KOPT-K1 (cell line): ENCODE data around the gene DNMT3A.
A peak's percentile ranks its signal among the peaks of the same experiment; 100 is the strongest.

ENCODE experiments used
- H3K27ac ChIP-seq: fragments of 200-600 bp; sonication (generic); 2 replicates; pipeline ENCODE4 v1.5.1; 2016; ENCODE audit warnings: antibody characterized with exemption, mild to moderate bottlenecking, low read depth, low read length; ENCODE audit not compliant: poor library complexity, severe bottlenecking
- H3K36me3 ChIP-seq: fragments of 200-600 bp; sonication (generic); 2 replicates; pipeline ENCODE4 v1.5.1; 2017; ENCODE audit warnings: antibody characterized with exemption, mild to moderate bottlenecking, low read length, moderate library complexity; ENCODE audit not compliant: insufficient read depth
- H3K9me3 ChIP-seq: fragments of 200-600 bp; sonication (generic); 2 replicates; pipeline ENCODE4 v1.5.1; 2017; ENCODE audit warnings: antibody characterized with exemption, low read length, mild to moderate bottlenecking; ENCODE audit not compliant: insufficient read depth, poor library complexity, severe bottlenecking

DNMT3A gene

DNA sequence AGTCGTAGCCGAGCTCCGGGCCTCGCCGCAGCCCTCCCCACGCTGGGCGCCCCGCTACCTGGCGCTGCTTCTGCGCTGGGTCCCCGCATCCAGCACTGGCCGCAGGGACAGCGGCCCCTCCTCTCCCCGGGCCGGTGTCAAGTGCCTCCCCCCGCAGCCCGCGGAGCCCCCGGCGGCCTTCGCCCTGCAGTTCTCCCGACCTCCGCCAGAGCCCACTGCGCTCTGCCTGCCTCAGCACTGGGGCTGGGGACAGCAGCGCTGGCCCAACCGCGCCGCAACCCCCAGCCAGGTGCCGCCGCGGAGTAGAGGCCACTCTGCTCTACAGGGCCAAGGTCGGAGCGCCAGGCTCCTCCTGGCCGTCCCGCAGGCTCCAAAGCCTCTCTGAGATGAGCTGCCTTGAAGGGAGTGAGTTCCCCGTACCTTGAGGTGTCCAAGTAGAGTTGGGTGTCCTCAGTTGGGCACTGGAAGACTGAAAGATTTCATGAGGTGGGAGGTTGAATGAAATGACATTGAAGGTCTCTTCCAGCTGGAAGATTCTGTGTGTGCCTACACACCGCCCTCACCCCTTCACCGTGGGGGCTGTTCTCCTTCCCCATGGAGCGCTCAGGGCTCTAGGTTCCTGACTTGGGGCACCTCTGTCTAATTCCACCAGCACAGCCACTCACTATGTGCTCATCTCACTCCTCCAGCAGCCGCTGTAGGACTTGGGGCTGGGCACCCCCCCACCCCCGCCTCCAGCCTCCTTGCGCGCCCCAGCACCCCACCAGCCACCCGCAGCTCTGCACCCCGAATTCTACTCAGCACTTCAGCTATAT lies 854 bp upstream of the DNMT3A start:
- peak overlapping the region; percentile 64 for H3K27ac ChIP-seq

DNA sequence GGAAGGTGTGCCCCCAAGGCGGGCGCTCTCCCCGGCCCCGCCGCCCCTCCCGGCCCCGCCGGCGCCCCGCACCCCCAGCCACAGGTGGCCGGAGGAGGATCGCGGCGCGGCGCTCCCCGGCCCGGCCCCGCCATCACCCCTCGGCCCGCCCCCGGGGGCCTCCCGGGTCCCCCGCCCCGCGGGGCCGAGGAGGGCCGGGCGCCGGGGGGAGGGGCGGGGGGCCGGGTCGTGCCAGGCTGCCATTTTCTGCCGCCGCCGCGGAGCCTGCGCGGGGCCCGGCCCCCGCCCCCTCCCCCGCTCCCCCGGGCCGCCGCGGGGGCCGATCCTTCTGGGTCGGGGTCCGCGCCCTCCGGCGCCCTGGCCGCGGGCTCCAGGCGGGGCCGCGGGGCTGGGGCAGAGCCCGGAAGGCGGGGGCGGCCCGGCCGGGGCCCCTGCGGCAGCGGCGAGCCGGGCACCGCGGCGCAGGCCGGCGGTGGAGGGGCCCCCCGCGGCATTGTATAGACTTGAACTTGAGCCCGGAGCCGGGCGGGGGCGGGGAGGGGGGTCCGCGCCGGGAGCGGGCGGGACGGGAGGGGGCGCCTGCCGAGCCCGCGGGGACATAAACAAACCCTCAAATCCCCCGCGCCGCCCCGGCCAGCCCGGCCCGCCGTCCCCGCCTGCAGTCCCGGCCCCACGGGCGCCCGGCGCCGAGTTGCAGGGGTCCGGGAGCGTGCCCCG lies 556 bp downstream of the DNMT3A start:
- H3K9me3 ChIP-seq: no peaks in the 10 kb centered on the region
- 0 out of 2 replicates have a peak, but pooled peaks cover 4% of the 10 kb centered on the region for H3K36me3 ChIP-seq
- H3K27ac ChIP-seq: peak overlapping the region; percentile 31

More for the DNA sequence above, 854 bp upstream of the DNMT3A start:
- Histone ChIP-seq H3K36me3 (0 out of 2 replicates have a peak, but pooled peaks cover 4% of the 10 kb centered on the region), H3K9me3 (no peaks in the 10 kb centered on the region)

DNA sequence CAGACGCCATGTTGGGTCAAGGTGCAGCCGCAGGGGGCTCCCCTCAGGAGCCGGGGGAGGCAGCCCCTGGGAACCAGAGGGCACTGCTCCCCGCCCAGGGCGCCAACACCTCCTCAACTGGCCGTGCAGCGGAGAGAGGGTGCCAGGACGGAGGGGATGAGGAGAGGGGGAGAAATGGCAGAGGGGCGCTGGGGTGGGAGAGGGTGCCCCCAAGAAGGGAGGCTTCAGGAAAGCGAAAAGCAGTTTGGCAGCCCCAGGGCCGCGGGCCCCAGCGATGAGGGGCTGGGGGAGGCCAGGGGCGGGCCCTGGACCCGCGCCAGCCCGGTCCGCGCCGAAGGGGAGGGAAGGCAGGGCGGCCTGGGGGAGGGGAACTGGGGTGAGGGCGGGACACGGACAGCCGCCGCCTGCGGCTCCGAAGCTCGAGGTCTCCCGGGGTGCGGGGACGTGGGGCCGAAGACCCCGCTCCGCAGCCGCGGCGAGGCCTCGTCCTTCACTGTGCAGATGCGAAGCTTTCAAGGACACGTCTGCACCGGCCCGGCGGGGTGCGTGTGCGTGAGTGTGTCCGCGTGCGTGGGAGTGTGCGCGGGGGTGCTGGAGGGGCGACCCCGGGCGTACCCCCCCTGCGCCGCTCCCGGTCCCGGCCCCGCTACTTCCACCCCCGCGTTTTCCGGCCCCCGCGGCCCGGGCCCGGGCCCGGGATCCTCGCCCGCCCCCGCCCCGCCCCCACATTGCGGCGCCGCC lies 1.4 kb downstream of the DNMT3A start:
- 0 out of 2 replicates have a peak, but pooled peaks cover 4% of the 10 kb centered on the region for H3K36me3 ChIP-seq
- no peak overlapping the region for H3K27ac ChIP-seq
- H3K9me3 ChIP-seq: no peaks in the 10 kb centered on the region

DNA sequence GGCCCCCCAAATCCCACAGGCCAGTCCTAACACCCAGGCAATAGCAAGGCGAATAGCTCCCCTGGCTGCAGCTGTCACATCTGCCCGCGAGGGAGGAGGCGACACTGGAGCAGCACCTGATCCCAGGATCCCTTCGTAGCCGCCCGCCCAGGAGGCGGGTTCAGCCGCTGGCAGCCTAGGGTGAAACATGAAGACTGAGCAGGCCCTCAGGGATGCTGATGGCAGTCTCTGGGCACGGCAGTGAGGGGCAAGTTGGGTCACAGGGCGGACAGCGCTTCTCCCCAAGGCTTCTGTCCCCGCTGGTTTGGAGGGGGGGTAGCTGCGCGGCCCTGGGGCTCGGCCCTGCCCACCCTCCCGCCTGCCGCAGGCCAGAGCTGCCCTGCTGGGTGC lies 1.9 kb downstream of the DNMT3A start:
- Histone ChIP-seq H3K27ac (no peak overlapping the region), H3K36me3 (0 out of 2 replicates have a peak, but pooled peaks cover 4% of the 10 kb centered on the region)

DNA sequence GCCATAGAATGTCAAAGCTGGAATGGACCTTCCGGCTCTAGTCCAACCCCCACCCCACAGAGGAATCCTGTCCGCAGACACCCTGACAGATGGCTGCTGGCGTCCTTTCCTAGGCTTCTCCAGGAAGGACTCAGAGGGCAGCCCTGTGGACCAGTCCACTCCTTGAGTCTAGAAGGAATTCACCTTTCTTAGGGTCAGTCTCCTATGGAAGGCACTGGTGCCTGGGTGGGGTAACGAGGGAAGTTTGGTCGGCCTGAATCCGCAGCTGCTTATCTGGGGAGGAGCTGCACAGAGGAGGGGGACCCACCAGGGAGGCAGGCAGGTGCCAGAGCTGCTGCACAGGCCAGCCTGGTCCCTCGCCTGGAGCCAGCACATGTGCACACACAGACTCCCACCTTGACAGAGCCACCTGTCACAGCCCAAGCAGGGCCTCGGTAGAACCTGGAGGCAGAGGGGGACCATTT lies 2.5 kb downstream of the DNMT3A start:
- no peaks in the 10 kb centered on the region for H3K9me3 ChIP-seq
- 0 out of 2 replicates have a peak, but pooled peaks cover 4% of the 10 kb centered on the region for H3K36me3 ChIP-seq
- H3K27ac ChIP-seq: no peak overlapping the region

More for the DNA sequence above, 1.9 kb downstream of the DNMT3A start:
- H3K9me3 ChIP-seq: no peaks in the 10 kb centered on the region

DNA sequence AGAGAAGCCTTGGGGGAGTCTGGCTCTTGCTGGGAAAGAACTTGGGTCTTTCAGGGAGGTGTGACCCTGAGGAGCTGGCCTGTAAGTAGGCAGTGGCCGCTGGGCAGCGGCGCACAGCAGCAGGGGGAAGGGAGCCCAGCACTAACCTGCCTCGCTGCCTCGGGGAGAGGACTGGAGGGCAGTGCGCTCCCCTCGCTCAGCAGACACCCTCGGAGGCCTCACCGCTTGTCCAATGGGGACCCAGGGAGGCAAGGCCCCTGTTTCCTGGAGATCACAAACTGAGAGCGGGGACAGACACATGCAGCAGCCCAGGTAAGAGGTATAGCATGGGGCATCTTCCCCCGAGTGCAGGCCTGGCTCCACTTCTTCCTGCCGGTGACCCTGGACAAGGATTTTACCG lies 3.3 kb downstream of the DNMT3A start:
- Histone ChIP-seq H3K9me3 (no peaks in the 10 kb centered on the region), H3K36me3 (0 out of 2 replicates have a peak, but pooled peaks cover 4% of the 10 kb centered on the region), H3K27ac (no peak overlapping the region)

DNA sequence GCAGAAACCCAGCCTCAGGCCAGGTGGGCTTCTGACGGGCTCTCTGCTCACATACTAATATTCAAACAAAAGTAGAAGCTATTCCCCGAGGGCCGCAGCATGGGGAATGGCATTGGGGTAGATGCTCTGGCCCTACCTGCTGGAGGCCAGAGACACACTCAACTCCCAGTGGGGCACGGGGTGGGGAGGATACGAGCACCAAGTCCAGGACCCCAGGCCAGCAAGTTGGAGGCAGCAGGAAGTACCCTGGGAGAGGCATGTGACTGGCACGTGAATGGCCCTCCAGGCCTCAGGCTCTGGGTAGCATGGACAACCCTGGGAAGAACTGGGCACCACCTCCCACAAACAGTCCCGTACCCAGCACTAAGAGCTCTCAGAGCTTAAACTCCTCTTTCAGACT lies 3.8 kb downstream of the DNMT3A start:
- Histone ChIP-seq H3K36me3 (0 out of 2 replicates have a peak, but pooled peaks cover 4% of the 10 kb centered on the region), H3K27ac (no peak overlapping the region), H3K9me3 (no peaks in the 10 kb centered on the region)

DNA sequence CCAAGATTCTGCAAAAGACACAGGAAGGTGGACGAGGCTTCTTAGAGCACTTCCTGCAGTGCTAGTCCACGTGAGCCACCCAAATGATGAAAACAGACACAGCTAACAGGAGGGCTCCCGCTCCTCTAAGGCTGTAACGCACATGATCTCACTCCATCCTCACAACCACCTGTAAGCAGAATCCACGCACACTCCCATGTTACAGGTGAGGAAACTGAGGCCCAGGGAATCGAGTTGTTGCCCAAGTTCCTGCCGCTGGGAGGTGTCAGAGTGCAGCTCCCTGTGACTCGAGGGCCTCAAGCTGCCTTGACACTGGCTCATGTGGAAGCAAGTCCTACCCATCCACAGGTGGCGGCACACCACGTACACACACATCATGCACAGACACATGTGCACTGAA lies 4.4 kb downstream of the DNMT3A start:
- H3K27ac ChIP-seq: no peak overlapping the region
- no peaks in the 10 kb centered on the region for H3K9me3 ChIP-seq
- H3K36me3 ChIP-seq: 0 out of 2 replicates have a peak, but pooled peaks cover 4% of the 10 kb centered on the region

DNA sequence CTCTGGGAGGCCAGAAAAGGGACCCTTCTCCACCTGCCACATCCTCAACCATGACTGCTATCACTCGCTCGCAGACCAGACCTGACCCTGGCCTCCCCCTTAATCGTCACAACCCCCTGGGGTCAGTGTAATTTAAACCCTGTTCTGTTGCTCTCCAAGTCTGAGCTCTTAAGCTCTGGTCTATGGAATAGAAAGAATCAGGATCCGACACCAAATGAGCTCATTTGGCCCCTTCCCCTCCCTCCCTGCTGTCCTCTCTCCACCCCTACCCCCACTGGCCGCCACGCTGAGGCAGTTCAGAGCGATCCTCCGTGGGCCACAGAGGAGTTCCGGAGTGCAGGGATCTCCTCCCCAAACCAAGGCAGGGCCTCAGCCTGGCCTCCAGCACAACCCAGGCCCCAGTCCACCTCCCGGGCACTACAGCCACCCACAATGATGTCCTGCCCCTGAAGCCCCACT lies 5.3 kb downstream of the DNMT3A start:
- H3K36me3 ChIP-seq: 0 out of 2 replicates have a peak, but pooled peaks cover 4% of the 10 kb centered on the region
- no peaks in the 10 kb centered on the region for H3K9me3 ChIP-seq
- no peak overlapping the region for H3K27ac ChIP-seq

DNA sequence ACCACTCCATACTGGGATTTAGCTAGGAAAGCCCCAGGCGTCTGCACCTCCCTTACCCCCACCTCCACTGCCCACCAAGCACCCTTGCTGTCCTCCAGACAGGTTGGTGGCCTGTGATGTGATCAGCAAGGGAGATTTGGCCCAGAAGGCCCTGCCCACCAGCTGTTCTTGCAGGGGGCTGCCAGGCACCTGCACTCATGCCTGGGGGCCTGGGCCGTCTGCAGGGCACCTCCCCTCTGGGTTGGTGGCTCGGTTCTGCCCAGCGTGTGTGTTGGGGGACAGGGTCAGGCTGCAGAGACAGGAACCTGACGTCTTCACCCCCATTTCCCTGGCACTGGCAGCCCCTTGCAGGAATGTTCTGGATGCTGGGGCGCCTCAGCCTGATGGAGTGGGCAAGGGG lies 5.8 kb downstream of the DNMT3A start:
- 0 out of 2 replicates have a peak, but pooled peaks cover 4% of the 10 kb centered on the region for H3K36me3 ChIP-seq
- H3K9me3 ChIP-seq: no peaks in the 10 kb centered on the region
- no peak overlapping the region for H3K27ac ChIP-seq

DNA sequence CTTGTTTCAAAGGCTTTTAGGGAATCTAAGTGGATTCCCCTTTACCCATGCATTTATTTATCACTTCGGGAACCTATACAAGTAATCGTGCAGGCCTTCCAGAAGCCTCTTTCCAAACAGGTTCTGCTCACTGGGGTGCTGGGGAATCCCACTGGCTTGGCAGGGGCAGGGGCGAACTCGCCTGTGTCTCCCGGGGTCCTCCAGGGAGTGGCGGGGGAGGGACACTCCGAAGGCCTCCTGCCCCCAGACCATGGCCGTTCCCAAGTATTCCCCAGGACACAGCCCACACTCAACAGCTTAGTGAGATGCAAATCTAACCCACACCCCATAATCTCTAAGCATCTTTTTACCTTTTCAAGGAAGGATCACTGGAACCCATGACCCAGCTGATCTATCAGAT lies 6.5 kb downstream of the DNMT3A start:
- Histone ChIP-seq H3K36me3 (0 out of 2 replicates have a peak, but pooled peaks cover 4% of the 10 kb centered on the region), H3K9me3 (no peaks in the 10 kb centered on the region), H3K27ac (peak overlapping the region; percentile 27)

DNA sequence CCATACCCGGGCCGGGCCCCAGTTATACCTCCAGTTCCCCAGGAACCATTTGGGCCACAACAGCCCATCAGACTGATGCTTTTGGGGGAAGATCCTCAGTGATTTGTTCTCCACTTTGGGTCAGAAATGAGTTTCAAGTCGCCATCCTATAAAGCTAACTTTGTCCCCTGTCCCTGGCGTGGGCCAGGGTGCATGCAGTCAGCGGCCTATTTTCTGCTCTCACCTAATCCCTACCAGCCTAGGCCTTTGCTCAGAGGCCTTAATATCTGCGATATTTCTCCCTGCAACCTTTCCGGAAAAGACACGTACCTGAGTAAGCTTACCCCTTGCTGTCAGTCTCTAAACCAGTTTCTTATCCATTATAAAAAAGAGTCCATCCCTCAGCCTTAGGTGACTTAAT lies 7.2 kb downstream of the DNMT3A start:
- Histone ChIP-seq H3K36me3 (0 out of 2 replicates have a peak, but pooled peaks cover 4% of the 10 kb centered on the region), H3K27ac (peak overlapping the region; percentile 27), H3K9me3 (no peaks in the 10 kb centered on the region)

DNA sequence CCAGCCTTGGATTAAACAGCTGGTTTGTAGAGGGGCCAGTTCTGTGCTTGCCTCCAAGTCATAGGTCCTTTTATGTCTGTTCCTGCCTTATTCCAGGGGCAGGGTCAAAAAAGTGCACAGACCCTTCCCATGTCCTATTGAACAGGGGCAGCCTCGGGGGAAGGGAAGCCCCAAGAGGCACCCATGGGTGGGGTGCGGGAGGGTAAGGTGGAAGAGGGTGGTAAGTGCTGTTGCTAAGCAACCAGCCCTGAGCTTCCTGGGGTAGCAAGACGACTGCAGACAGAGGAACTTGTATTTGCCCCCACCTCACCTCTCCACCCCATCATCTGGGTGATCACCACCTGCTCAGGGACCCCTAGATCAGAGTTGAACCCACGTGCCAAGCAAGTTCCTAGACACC lies 7.7 kb downstream of the DNMT3A start:
- no peaks in the 10 kb centered on the region for H3K9me3 ChIP-seq
- peak overlapping the region; percentile 27 for H3K27ac ChIP-seq
- 0 out of 2 replicates have a peak, but pooled peaks cover 4% of the 10 kb centered on the region for H3K36me3 ChIP-seq

DNA sequence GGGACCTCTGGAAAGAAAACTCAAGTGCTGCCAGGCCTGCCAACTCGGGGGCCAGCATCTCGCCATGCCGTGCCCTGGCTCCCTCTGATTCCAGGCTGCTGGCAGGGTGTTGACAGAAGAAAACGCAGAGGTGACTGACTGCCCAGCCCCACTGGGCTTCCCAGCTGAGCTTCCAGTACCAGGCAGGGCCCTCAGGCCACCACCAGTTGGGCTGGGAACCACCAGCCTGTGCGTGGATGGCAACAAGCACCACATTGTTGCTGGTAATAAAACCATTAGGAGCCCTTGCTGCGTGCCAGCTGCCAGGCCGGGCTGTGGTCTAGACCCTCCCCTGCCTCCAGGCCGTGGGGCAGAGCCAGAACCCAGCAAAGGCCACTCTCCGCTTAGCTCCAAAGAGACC lies 9.2 kb downstream of the DNMT3A start:
- Histone ChIP-seq H3K36me3 (peaks cover 2% of the 10 kb centered on the region; the same call in 1 of the 2 replicates), H3K9me3 (peaks cover 4% of the 10 kb centered on the region), H3K27ac (no peak overlapping the region)
